ENCODE results near the gene BBS10.
A peak's percentile ranks its signal among the peaks of the same experiment; 100 is the strongest.
"Not testable (repeated sequence)": the region's sequence is repeated elsewhere in the genome, so short reads cannot be mapped to it uniquely, and the experiment has no call there.

The BBS10 gene

GRCh38 chr12:76329606-76330005 lies 18.6 kb downstream of the BBS10 start:
- DNase-seq (ENCODE audit: low read depth in 2 of 2) = no peak

- peak; percentile 82 for DNase-seq (ENCODE audit: low read depth in 2 of 2)
Measured at GRCh38 chr12:76329159-76329558, 19.1 kb downstream of the BBS10 start.

GRCh38 chr12:76319595-76320319 lies 28.5 kb downstream of the BBS10 start:
- not testable (repeated sequence) for DNase-seq (ENCODE audit: low read depth in 2 of 2)

- no peak for DNase-seq (ENCODE audit: low read depth in 2 of 2)
Measured at GRCh38 chr12:76318773-76319594, 29.2 kb downstream of the BBS10 start.

- DNase-seq (ENCODE audit: low read depth in 2 of 2) = no peak
Measured at GRCh38 chr12:76317976-76318375, 30.2 kb downstream of the BBS10 start.

- DNase-seq (ENCODE audit: low read depth in 2 of 2) = no peak
Measured at GRCh38 chr12:76316468-76316867, 31.7 kb downstream of the BBS10 start.

GRCh38 chr12:76313299-76313698 lies 34.9 kb downstream of the BBS10 start:
- DNase-seq (ENCODE audit: low read depth in 2 of 2) = no peak

- DNase-seq (ENCODE audit: low read depth in 2 of 2) = no peak
Measured at GRCh38 chr12:76312315-76312714, 35.9 kb downstream of the BBS10 start.

- DNase-seq (ENCODE audit: low read depth in 2 of 2) = peak; percentile 15 to 16
Measured at GRCh38 chr12:76311796-76312195, 36.4 kb downstream of the BBS10 start.

- DNase-seq (ENCODE audit: low read depth in 2 of 2) = peak in 1 of 2 experiments; percentile 7
Measured at GRCh38 chr12:76310110-76310509, 38.1 kb downstream of the BBS10 start.

GRCh38 chr12:76308866-76309265 lies 39.3 kb downstream of the BBS10 start:
- DNase-seq (ENCODE audit: low read depth in 2 of 2) = no peak

- no peak for DNase-seq (ENCODE audit: low read depth in 2 of 2)
Measured at GRCh38 chr12:76307083-76307482, 41.1 kb downstream of the BBS10 start.

- DNase-seq (ENCODE audit: low read depth in 2 of 2) = no peak
Measured at GRCh38 chr12:76303989-76304460, 44.2 kb downstream of the BBS10 start.

- no peak for DNase-seq (ENCODE audit: low read depth in 2 of 2)
Measured at GRCh38 chr12:76303365-76303764, 44.9 kb downstream of the BBS10 start.

GRCh38 chr12:76300297-76300665 lies 47.9 kb downstream of the BBS10 start:
- no peak for DNase-seq (ENCODE audit: low read depth in 2 of 2)

GRCh38 chr12:76299536-76300296 lies 48.5 kb downstream of the BBS10 start:
- no peak for DNase-seq (ENCODE audit: low read depth in 2 of 2)

Measured in fibroblast of skin of left quadriceps (primary cell).